Measurements from ENCODE around the gene CTU2.

The CTU2 gene

GRCh38 chr16:88684569-88685155, 21.6 kb upstream of the CTU2 start:
- TF ChIP-seq CTCF (IDR thresholded peaks at IDR 0.05; ENCODE audit: extremely low read depth, missing control alignments): no peak
- DNase-seq (ENCODE audit: low spot score): no peak

- peak; percentile 36 for TF ChIP-seq CTCF (IDR thresholded peaks at IDR 0.05; ENCODE audit: extremely low read depth, missing control alignments)
- no peak for DNase-seq (ENCODE audit: low spot score)
These were observed 20.9 kb upstream of the CTU2 start for GRCh38 chr16:88685156-88686061.

- TF ChIP-seq CTCF (IDR thresholded peaks at IDR 0.05; ENCODE audit: extremely low read depth, missing control alignments): no peak
- DNase-seq (ENCODE audit: low spot score): no peak
These were observed 20.3 kb upstream of the CTU2 start for GRCh38 chr16:88686062-88686438.

- TF ChIP-seq CTCF (IDR thresholded peaks at IDR 0.05; ENCODE audit: extremely low read depth, missing control alignments): no peak
- DNase-seq (ENCODE audit: low spot score): peak; percentile 98
These were observed 19.7 kb upstream of the CTU2 start, which contains the start of gene SNAI3 for GRCh38 chr16:88686439-88687253. TSS of gene SNAI3 (minus strand) at chr16:88686507. CDS start at chr16:88686406, 101 bp downstream.

GRCh38 chr16:88687254-88687576, 19.1 kb upstream of the CTU2 start:
- DNase-seq (ENCODE audit: low spot score): no peak

GRCh38 chr16:88687676-88688012, 18.7 kb upstream of the CTU2 start:
- no peak for TF ChIP-seq CTCF (IDR thresholded peaks at IDR 0.05; ENCODE audit: extremely low read depth, missing control alignments)
- DNase-seq (ENCODE audit: low spot score): no peak

More at GRCh38 chr16:88687254-88687576, 19.1 kb upstream of the CTU2 start:
- no peak for TF ChIP-seq CTCF (IDR thresholded peaks at IDR 0.05; ENCODE audit: extremely low read depth, missing control alignments)

Data from GM20000 (cell line).